GM23338 (cell line): ENCODE data around the gene GSAP.

Experiments used
- CREB1 ChIP-seq: fragments of 250-450 bp; sonication (Bioruptor Pico); IDR thresholded peaks from 2 replicates; pipeline ENCODE4 v1.5.0; 2020; ENCODE audit warnings: low read depth, mild to moderate bottlenecking, moderate library complexity
- CTCF ChIP-seq, 2 experiments: fragments of 200-600 bp in 1 of 2; sonication (generic) in 1 of 2; conservative IDR thresholded peaks; 2 replicates each; pipeline versions ENCODE4 v1.5.1 to v1.6.1; 2016 to 2017; ENCODE audit warnings: antibody characterized with exemption in 2 of 2, low read depth in 2 of 2, mild to moderate bottlenecking in 2 of 2, moderate library complexity in 1 of 2
- ETS1 ChIP-seq: IDR thresholded peaks from 2 replicates; pipeline ENCODE4 v1.6.1; 2016; ENCODE audit warnings: antibody characterized with exemption
- EZH2 ChIP-seq: fragments of 200-600 bp; sonication (generic); IDR thresholded peaks from one replicate; pipeline ENCODE4 v1.8.0; 2017; ENCODE audit warnings: antibody characterized with exemption, mild to moderate bottlenecking, low read depth; ENCODE audit not compliant: unreplicated experiment
- EZH2phosphoT487 ChIP-seq: fragments of 200-600 bp; sonication (generic); IDR thresholded peaks from one replicate; pipeline ENCODE4 v1.8.1; 2018; ENCODE audit warnings: antibody characterized with exemption; ENCODE audit not compliant: unreplicated experiment
- JUNB ChIP-seq: IDR thresholded peaks from one replicate; pipeline ENCODE4 v1.6.1; 2016; ENCODE audit warnings: antibody characterized with exemption; ENCODE audit not compliant: unreplicated experiment
- NANOG ChIP-seq: IDR thresholded peaks from 2 replicates; pipeline ENCODE4 v1.6.1; 2016; ENCODE audit warnings: antibody characterized with exemption, borderline replicate concordance
- POLR2AphosphoS5 ChIP-seq: IDR thresholded peaks from 2 replicates; pipeline ENCODE4 v1.6.1; 2016; ENCODE audit warnings: antibody characterized with exemption, low read depth
- REST ChIP-seq: IDR thresholded peaks from one replicate; pipeline ENCODE4 v1.6.1; 2018; ENCODE audit warnings: antibody characterized with exemption; ENCODE audit not compliant: unreplicated experiment
- STAT1 ChIP-seq: IDR thresholded peaks from one replicate; pipeline ENCODE4 v1.6.1; 2016; ENCODE audit warnings: antibody characterized with exemption; ENCODE audit not compliant: unreplicated experiment
- ZNF331 ChIP-seq: fragments of 250-450 bp; sonication (Bioruptor Pico); IDR thresholded peaks from 2 replicates; pipeline ENCODE4 v1.5.0; 2020; ENCODE audit warnings: low read depth, mild to moderate bottlenecking, moderate library complexity

- TF ChIP-seq CREB1 (CRISPR knock-in tag) (no peak), CTCF (conservative IDR thresholded peaks at IDR 0.05; ENCODE audit: low read depth in 2 of 2) (no peak), EZH2 (no peak), POLR2AphosphoS5 (no peak), EZH2phosphoT487 (no peak), STAT1 (no peak), JUNB (no peak), REST (no peak), ETS1 (no peak), NANOG (no peak), ZNF331 (no peak)
Measured at GRCh38 chr7:77393261-77393660, 22.9 kb downstream of the GSAP start.
